HG03159 (cell line): ENCODE results near the gene SOX15.
A peak's percentile ranks its signal among the peaks of the same experiment; 100 is the strongest.
"Not testable (repeated sequence)": the region's sequence is repeated elsewhere in the genome, so short reads cannot be mapped to it uniquely, and the experiment has no call there.

Experiments used
- ATAC-seq: cut with Tn5 transposase; IDR thresholded peaks from one replicate; pipeline ENCODE4 v1.9.1; 2021; ENCODE audit warnings: mild to moderate bottlenecking, moderate library complexity; ENCODE audit not compliant: unreplicated experiment

SOX15 gene

GRCh38 chr17:7611635-7612293, 21.9 kb upstream of the SOX15 start:
- no peak for ATAC-seq

- no peak for ATAC-seq
Measured at GRCh38 chr17:7610641-7611040, 20.7 kb upstream of the SOX15 start.

GRCh38 chr17:7606280-7606679, 16.4 kb upstream of the SOX15 start:
- no peak for ATAC-seq

GRCh38 chr17:7597561-7597960, 7.7 kb upstream of the SOX15 start:
- ATAC-seq: not testable (repeated sequence)

GRCh38 chr17:7593296-7593695, 3.4 kb upstream of the SOX15 start:
- no peak for ATAC-seq

GRCh38 chr17:7592422-7593021, 2.6 kb upstream of the SOX15 start:
- ATAC-seq: no peak

GRCh38 chr17:7591596-7591995, 1.7 kb upstream of the SOX15 start:
- ATAC-seq: no peak

- no peak for ATAC-seq
Measured at GRCh38 chr17:7590743-7591142, 849 bp upstream of the SOX15 start.

GRCh38 chr17:7589204-7589868, 558 bp downstream of the SOX15 start:
- no peak for ATAC-seq

GRCh38 chr17:7588553-7589203, 1.2 kb downstream of the SOX15 start:
- no peak for ATAC-seq

- no peak for ATAC-seq
Measured at GRCh38 chr17:7587420-7588151, 2.3 kb downstream of the SOX15 start.

GRCh38 chr17:7586673-7587419, 3.0 kb downstream of the SOX15 start:
- no peak for ATAC-seq

- ATAC-seq: peak; percentile 68
Measured at GRCh38 chr17:7583253-7584109, 6.4 kb downstream of the SOX15 start, which contains the start of gene MPDU1. Gene MPDU1, plus strand, starts transcription at chr17:7583852. Its CDS starts 11 bp downstream, at chr17:7583863.

- ATAC-seq: no peak
Measured at GRCh38 chr17:7582396-7583252, 7.3 kb downstream of the SOX15 start.

- ATAC-seq: no peak
Measured at GRCh38 chr17:7580604-7581575, 9.0 kb downstream of the SOX15 start.

- no peak for ATAC-seq
Measured at GRCh38 chr17:7579834-7580603, 9.9 kb downstream of the SOX15 start.
